ENCODE measurements around the gene ODF2.

DNA sequence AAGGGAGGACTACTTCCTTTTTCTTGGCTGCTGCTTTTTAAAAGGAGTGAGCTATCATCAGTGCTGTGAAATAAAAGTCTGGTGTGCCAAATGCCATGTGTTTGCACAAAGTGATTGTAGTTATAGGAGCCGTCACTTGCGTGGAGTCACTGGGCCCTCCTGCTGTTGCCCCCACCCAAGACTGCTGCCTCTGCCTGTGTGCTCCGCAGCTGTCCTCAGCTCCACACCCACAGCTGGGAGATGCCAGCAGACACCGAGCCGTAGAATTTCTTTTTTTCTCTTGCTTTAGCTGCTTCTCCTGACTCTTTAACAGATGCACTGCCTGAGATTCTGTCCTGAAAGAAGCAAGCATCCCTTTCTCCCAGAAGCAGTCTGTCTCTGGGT is 38.9 kb downstream of the ODF2 start:
- TF ChIP-seq ISL1 (CRISPR knock-in tag; IDR thresholded peaks at IDR 0.05): no peak
- TF ChIP-seq, protein P1, sequence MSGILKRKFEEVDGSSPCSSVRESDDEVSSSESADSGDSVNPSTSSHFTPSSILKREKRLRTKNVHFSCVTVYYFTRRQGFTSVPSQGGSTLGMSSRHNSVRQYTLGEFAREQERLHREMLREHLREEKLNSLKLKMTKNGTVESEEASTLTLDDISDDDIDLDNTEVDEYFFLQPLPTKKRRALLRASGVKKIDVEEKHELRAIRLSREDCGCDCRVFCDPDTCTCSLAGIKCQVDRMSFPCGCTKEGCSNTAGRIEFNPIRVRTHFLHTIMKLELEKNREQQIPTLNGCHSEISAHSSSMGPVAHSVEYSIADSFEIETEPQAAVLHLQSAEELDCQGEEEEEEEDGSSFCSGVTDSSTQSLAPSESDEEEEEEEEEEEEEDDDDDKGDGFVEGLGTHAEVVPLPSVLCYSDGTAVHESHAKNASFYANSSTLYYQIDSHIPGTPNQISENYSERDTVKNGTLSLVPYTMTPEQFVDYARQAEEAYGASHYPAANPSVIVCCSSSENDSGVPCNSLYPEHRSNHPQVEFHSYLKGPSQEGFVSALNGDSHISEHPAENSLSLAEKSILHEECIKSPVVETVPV (CRISPR knock-in tag; IDR thresholded peaks at IDR 0.05): no peak
- TF ChIP-seq ARNTL (CRISPR knock-in tag; IDR thresholded peaks at IDR 0.05; ENCODE audit: borderline replicate concordance, low read depth): no peak
- no peak for TF ChIP-seq CREB5 (CRISPR knock-in tag; IDR thresholded peaks at IDR 0.05; ENCODE audit: low read depth)
- TF ChIP-seq ZNF565 (CRISPR knock-in tag; conservative IDR thresholded peaks at IDR 0.05; ENCODE audit: low read depth): no peak
- TF ChIP-seq, protein P2, sequence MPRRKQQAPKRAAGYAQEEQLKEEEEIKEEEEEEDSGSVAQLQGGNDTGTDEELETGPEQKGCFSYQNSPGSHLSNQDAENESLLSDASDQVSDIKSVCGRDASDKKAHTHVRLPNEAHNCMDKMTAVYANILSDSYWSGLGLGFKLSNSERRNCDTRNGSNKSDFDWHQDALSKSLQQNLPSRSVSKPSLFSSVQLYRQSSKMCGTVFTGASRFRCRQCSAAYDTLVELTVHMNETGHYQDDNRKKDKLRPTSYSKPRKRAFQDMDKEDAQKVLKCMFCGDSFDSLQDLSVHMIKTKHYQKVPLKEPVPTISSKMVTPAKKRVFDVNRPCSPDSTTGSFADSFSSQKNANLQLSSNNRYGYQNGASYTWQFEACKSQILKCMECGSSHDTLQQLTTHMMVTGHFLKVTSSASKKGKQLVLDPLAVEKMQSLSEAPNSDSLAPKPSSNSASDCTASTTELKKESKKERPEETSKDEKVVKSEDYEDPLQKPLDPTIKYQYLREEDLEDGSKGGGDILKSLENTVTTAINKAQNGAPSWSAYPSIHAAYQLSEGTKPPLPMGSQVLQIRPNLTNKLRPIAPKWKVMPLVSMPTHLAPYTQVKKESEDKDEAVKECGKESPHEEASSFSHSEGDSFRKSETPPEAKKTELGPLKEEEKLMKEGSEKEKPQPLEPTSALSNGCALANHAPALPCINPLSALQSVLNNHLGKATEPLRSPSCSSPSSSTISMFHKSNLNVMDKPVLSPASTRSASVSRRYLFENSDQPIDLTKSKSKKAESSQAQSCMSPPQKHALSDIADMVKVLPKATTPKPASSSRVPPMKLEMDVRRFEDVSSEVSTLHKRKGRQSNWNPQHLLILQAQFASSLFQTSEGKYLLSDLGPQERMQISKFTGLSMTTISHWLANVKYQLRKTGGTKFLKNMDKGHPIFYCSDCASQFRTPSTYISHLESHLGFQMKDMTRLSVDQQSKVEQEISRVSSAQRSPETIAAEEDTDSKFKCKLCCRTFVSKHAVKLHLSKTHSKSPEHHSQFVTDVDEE (CRISPR knock-in tag; IDR thresholded peaks at IDR 0.05): no peak
- no peak for TF ChIP-seq GLIS3 (CRISPR knock-in tag; IDR thresholded peaks at IDR 0.05)
- no peak for TF ChIP-seq RARB (CRISPR knock-in tag; IDR thresholded peaks at IDR 0.05)
- no peak for TF ChIP-seq PATZ1 (CRISPR knock-in tag; IDR thresholded peaks at IDR 0.05; ENCODE audit: borderline replicate concordance)
- TF ChIP-seq ESRRG (CRISPR knock-in tag; IDR thresholded peaks at IDR 0.05): no peak
- TF ChIP-seq, protein P3, sequence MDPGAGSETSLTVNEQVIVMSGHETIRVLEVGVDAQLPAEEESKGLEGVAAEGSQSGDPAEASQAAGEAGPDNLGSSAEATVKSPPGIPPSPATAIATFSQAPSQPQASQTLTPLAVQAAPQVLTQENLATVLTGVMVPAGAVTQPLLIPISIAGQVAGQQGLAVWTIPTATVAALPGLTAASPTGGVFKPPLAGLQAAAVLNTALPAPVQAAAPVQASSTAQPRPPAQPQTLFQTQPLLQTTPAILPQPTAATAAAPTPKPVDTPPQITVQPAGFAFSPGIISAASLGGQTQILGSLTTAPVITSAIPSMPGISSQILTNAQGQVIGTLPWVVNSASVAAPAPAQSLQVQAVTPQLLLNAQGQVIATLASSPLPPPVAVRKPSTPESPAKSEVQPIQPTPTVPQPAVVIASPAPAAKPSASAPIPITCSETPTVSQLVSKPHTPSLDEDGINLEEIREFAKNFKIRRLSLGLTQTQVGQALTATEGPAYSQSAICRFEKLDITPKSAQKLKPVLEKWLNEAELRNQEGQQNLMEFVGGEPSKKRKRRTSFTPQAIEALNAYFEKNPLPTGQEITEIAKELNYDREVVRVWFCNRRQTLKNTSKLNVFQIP (CRISPR knock-in tag; IDR thresholded peaks at IDR 0.05; ENCODE audit: borderline replicate concordance, low read depth): no peak
